Effector memory CD8-positive, alpha-beta T cell (primary cell): ENCODE data around the gene TEX38.
"Not testable (repeated sequence)": the region's sequence is repeated elsewhere in the genome, so short reads cannot be mapped to it uniquely, and the experiment has no call there.

Experiments
- ATAC-seq: fragments of 150-1000 bp; cut with Tn5 transposase; replicated peaks from 2 replicates; pipeline ENCODE4 v1.10.0; 2021; ENCODE audit warnings: mild to moderate bottlenecking, moderate library complexity
- DNase-seq, 3 experiments: peaks; one replicate each; pipeline ENCODE4 v3.0.0; 2021
- H3K27ac Mint-ChIP-seq, 2 donors: one replicate each; pipeline ENCODE4 v1.8.0; 2022; ENCODE audit warnings: mild to moderate bottlenecking in 2 of 2, mixed read lengths in 2 of 2, moderate library complexity in 2 of 2
- H3K27me3 Mint-ChIP-seq, 2 donors: one replicate each; pipeline ENCODE4 v1.8.0; 2022; ENCODE audit warnings: mixed read lengths in 2 of 2
- H3K36me3 Mint-ChIP-seq: one replicate; pipeline ENCODE4 v1.8.0; 2022; ENCODE audit warnings: mild to moderate bottlenecking, moderate library complexity, mixed read lengths; ENCODE audit not compliant: insufficient read depth
- H3K4me1 Mint-ChIP-seq, 2 donors: one replicate each; pipeline ENCODE4 v1.8.0; 2022; ENCODE audit warnings: low read depth in 2 of 2, mixed read lengths in 2 of 2
- H3K4me3 Mint-ChIP-seq, 2 donors: one replicate each; pipeline ENCODE4 v1.8.0; 2022; ENCODE audit warnings: mild to moderate bottlenecking in 2 of 2, mixed read lengths in 2 of 2, moderate library complexity in 2 of 2
- H3K9me3 Mint-ChIP-seq, 2 donors: one replicate each; pipeline ENCODE4 v1.8.0; 2022; ENCODE audit warnings: mixed read lengths in 2 of 2

The TEX38 gene

GRCh38 chr1:46684670-46685069 lies 13.0 kb downstream of the TEX38 start:
- Mint-ChIP-seq H3K9me3 (no peaks in the 10 kb centered on the region), H3K27ac (no peak overlapping the region)

DNA sequence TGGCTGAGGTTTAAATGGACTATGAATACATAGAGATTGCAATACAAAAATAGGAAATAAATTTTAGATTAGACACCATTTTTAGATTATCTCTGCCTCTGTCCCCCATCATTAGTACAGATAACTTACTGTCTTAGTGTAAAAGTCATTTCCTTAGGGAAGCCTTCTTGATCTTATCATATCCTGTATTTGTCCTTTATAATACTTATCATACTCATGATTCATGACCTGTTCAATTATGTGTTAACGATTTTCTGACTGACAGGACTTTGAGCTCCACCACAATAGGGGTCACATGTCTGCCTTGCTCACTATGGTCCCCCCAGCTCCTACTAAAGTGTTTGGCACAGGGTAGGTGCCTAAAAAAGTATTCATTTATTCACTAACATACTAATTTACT lies 14.6 kb downstream of the TEX38 start:
- Mint-ChIP-seq H3K27me3 (no peaks in the 10 kb centered on the region), H3K36me3 (peaks cover 85% of the 10 kb centered on the region), H3K27ac (peak overlapping the region in 1 of 2 donors; percentile 19), H3K4me1 (peaks cover 0 to 11% of the 10 kb centered on the region in 2 donors), H3K9me3 (no peaks in the 10 kb centered on the region), H3K4me3 (no peak overlapping the region)
- ATAC-seq, result no peak
- DNase-seq, result no peak

More at GRCh38 chr1:46684670-46685069, 13.0 kb downstream of the TEX38 start:
- H3K4me3 Mint-ChIP-seq, result no peak overlapping the region
- H3K27me3 Mint-ChIP-seq, result no peaks in the 10 kb centered on the region
- H3K4me1 Mint-ChIP-seq, result peaks cover 0 to 5% of the 10 kb centered on the region in 2 donors
- no peak for ATAC-seq
- DNase-seq, result no peak
- peaks cover 87% of the 10 kb centered on the region for H3K36me3 Mint-ChIP-seq

DNA sequence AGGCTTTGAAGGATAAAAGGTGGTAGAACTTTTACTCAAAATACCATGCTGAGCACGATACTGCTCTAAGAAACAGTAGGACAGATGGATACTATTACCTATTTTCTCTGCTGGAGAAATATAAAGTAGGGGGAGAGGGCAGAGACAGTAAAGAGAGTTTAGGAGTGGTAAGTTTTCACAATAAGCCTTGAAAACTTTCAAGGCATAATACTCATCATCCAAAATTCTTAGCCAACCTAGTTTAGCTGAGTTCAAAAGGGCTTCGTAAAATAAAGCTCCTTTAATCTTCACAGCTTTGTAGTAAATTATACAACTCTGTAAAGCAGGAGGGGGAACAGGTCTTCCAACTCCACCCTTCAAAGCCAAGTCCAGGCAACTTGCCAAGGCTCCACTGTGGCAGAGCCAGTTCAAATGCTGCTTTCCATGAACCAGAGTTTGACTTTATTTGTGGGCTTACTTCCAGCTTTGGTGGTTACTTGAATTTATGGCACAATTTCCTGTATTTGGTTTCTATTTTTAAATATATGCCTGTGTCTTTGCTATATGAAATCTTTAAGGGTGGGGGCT lies 15.5 kb downstream of the TEX38 start:
- Mint-ChIP-seq H3K27me3 (no peaks in the 10 kb centered on the region), H3K4me3 (no peak overlapping the region), H3K27ac (peak overlapping the region in 1 of 2 donors; percentile 19), H3K4me1 (peaks cover 0 to 15% of the 10 kb centered on the region in 2 donors), H3K9me3 (no peaks in the 10 kb centered on the region), H3K36me3 (peaks cover 84% of the 10 kb centered on the region)
- DNase-seq (no peak), ATAC-seq (no peak)

- Mint-ChIP-seq H3K27me3 (no peaks in the 10 kb centered on the region), H3K27ac (peak overlapping the region in 1 of 2 donors; percentile 33), H3K4me3 (no peak overlapping the region), H3K9me3 (no peaks in the 10 kb centered on the region), H3K36me3 (peaks cover 84% of the 10 kb centered on the region), H3K4me1 (peaks cover 0 to 15% of the 10 kb centered on the region in 2 donors)
- no peak for DNase-seq
- ATAC-seq, result no peak
Measured at GRCh38 chr1:46687921-46688509, 16.4 kb downstream of the TEX38 start.

- ATAC-seq (no peak), DNase-seq (no peak)
- H3K27me3 Mint-ChIP-seq, result no peaks in the 10 kb centered on the region
- peaks cover 0 to 15% of the 10 kb centered on the region in 2 donors for H3K4me1 Mint-ChIP-seq
- H3K4me3 Mint-ChIP-seq, result no peak overlapping the region
- H3K9me3 Mint-ChIP-seq, result no peaks in the 10 kb centered on the region
- H3K36me3 Mint-ChIP-seq, result peaks cover 75% of the 10 kb centered on the region
- H3K27ac Mint-ChIP-seq, result peak overlapping the region in 1 of 2 donors; percentile 44
Measured at GRCh38 chr1:46689356-46689755, 17.7 kb downstream of the TEX38 start.

DNA sequence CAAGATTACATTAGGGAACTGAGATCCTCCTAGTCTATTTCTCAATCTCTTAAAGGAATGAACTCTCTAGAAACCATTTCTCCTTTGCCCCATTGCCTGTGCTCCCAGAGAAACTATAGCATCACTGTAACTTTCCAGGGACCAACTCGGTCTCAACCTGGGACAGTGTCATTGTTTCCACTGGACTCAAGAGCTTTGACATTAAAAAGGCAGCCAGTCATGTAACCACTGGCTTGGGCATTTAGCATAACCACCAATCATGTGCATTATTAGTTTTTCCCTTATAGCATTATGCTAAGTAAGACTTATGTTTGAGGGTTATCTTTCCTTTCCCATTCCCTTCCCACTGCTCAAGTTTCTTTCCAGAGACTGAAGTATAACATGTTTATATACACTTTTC lies 18.2 kb downstream of the TEX38 start:
- H3K9me3 Mint-ChIP-seq, result no peaks in the 10 kb centered on the region
- no peaks in the 10 kb centered on the region for H3K27me3 Mint-ChIP-seq
- ATAC-seq (no peak), DNase-seq (no peak)
- peaks cover 0 to 15% of the 10 kb centered on the region in 2 donors for H3K4me1 Mint-ChIP-seq
- H3K36me3 Mint-ChIP-seq, result peaks cover 71% of the 10 kb centered on the region
- peak overlapping the region; percentile 16 to 87 for H3K27ac Mint-ChIP-seq
- H3K4me3 Mint-ChIP-seq, result no peak overlapping the region

- Mint-ChIP-seq H3K27me3 (no peaks in the 10 kb centered on the region), H3K4me1 (peaks cover 0 to 15% of the 10 kb centered on the region in 2 donors), H3K9me3 (no peaks in the 10 kb centered on the region), H3K27ac (peak overlapping the region in 1 of 2 donors; percentile 42), H3K4me3 (no peak overlapping the region), H3K36me3 (peaks cover 70% of the 10 kb centered on the region)
- ATAC-seq (no peak), DNase-seq (no peak)
Measured at GRCh38 chr1:46690931-46691421, 19.3 kb downstream of the TEX38 start.

DNA sequence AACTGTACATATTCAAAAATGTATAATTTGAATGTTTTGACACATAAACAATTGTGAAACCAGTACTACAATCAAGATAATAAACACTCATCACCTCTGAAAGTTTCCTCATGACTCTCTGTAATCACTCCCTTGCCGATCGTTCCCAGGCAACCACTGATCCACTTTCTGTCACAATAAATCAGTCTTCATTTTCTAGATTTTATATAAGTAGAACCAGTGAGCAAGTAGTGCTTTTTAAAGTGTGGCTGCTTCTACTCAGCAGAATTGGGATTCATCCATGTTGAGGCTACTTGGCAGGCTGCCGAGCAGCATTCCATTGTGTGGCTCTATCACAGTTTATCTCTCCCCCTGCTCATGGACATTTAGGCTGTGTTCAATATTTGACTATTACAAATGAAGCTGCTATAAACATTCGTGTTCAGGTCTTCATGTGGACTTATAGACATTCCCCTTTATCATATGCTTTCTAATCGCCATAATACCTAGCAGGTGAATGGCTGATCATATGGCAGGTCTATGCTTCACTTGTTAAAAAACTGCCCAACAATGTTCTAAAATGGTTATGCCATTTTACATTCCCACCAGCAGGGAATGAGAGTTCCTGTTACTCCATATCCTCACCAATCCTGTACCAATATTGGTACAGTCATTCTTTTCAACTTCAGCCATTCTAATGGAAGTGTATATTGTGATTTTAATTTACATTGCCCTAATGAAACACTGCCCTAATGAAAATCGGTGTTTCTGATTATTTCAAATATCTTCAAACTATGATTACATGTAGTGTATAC lies 20.5 kb downstream of the TEX38 start:
- peak overlapping the region in 1 of 2 donors; percentile 20 for H3K27ac Mint-ChIP-seq

DNA sequence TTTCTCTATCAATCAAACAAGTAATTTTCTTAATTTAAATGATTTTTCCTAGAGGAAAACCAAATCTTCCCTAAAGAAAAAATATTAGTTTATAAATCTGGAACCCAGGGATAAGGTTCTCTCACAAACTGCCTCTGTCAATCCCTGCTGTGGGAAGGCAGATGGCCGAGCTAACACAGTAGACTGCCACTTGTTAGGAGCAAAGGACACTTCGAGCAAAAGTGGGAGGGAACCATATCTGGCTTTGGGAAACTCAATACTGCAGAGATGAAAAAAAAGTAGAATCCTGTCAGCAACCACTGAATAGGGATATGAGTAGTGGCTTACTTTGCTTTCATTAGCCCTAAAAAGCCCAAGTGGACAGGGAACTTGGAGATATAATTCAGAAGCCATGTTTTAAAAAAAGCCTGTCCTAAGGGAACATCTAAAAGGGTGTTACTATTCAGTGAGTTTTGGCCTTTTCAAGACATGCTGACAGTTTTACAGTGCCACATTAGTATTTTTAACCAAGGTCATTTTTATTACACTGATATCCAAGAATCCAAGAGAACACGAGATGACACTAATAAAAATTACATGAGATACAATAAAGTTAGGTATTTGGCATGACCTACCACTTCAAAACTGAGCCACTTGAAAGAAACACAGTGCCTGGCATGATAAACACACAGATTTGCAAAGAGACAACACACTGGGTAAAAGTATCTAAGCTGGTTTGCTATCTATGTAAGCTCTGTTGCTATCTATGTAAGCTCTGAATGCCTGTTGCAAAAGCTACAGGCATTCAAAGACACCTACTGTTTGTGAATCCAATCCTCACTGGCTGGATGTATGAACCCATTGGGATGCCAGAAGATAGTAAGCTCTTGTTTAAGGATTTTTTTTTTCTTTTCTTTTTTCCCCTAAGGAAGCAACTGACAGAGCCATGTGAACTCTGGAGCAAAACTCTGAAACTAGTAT lies 21.4 kb downstream of the TEX38 start:
- H3K36me3 Mint-ChIP-seq, result peaks cover 70% of the 10 kb centered on the region
- H3K4me1 Mint-ChIP-seq, result peaks cover 0 to 10% of the 10 kb centered on the region in 2 donors
- no peak overlapping the region for H3K4me3 Mint-ChIP-seq
- DNase-seq (no peak), ATAC-seq (no peak)
- H3K9me3 Mint-ChIP-seq, result no peaks in the 10 kb centered on the region
- H3K27ac Mint-ChIP-seq, result peak overlapping the region in 1 of 2 donors; percentile 20
- H3K27me3 Mint-ChIP-seq, result no peaks in the 10 kb centered on the region

More for the DNA sequence above, 20.5 kb downstream of the TEX38 start:
- Mint-ChIP-seq H3K4me1 (peaks cover 0 to 10% of the 10 kb centered on the region in 2 donors), H3K4me3 (no peak overlapping the region), H3K36me3 (peaks cover 71% of the 10 kb centered on the region), H3K9me3 (no peaks in the 10 kb centered on the region), H3K27me3 (no peaks in the 10 kb centered on the region)
- DNase-seq (no peak), ATAC-seq (no peak)

DNA sequence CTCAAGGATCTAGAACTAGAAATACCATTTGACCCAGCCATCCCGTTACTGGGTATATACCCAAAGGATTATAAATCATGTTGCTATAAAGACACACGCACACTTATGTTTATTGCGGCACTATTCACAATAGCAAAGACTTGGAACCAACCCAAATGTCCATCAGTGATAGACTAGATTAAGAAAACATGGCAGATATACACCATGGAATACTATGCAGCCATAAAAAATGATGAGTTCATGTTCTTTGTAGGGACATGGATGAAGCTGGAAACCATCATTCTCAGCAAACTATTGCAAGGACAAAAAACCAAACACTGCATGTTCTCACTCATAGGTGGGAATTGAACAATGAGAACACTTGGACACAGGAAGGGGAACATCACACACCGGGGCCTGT lies 23.0 kb downstream of the TEX38 start:
- not testable (repeated sequence) for H3K9me3 Mint-ChIP-seq, DNase-seq, H3K27me3 Mint-ChIP-seq, ATAC-seq, H3K4me3 Mint-ChIP-seq, H3K27ac Mint-ChIP-seq
- Mint-ChIP-seq H3K36me3 (peaks cover 55% of the 10 kb centered on the region), H3K4me1 (peaks cover 7 to 19% of the 10 kb centered on the region in 2 donors)

- no peak for ATAC-seq
- Mint-ChIP-seq H3K27ac (peak overlapping the region; percentile 25 to 55), H3K4me1 (peaks cover 14 to 30% of the 10 kb centered on the region in 2 donors), H3K9me3 (no peaks in the 10 kb centered on the region), H3K4me3 (no peak overlapping the region), H3K36me3 (peaks cover 46% of the 10 kb centered on the region), H3K27me3 (no peaks in the 10 kb centered on the region)
- no peak for DNase-seq
Measured at GRCh38 chr1:46697053-46697452, 25.4 kb downstream of the TEX38 start.

- Mint-ChIP-seq H3K4me1 (peaks cover 17 to 39% of the 10 kb centered on the region in 2 donors), H3K27ac (peak overlapping the region; percentile 66 to 68), H3K27me3 (no peaks in the 10 kb centered on the region), H3K9me3 (no peaks in the 10 kb centered on the region), H3K4me3 (no peak overlapping the region), H3K36me3 (peaks cover 49% of the 10 kb centered on the region)
- no peak for DNase-seq
- no peak for ATAC-seq
Measured at GRCh38 chr1:46699666-46700065, 28.0 kb downstream of the TEX38 start.
